Suprapubic skin (tissue), 4 donors: ENCODE measurements around the gene PPP1R2B. TPM values are rescaled to one million over a fixed set of nuclear protein-coding genes. Genes with fewer than 3 reads are reported as not detected.

ENCODE experiments used
- DNase-seq, 2 donors: peaks; one replicate each; pipeline ENCODE4 v3.0.0-alpha.2; 2019; ENCODE audit warnings: low spot score in 2 of 2
- H3K27ac ChIP-seq: fragments of 200-600 bp; sonication (generic); one replicate; pipeline ENCODE4 v1.5.1; 2019
- H3K27me3 ChIP-seq: fragments of 200-600 bp; sonication (generic); one replicate; pipeline ENCODE4 v1.5.1; 2019
- H3K36me3 ChIP-seq: fragments of 200-600 bp; sonication (generic); one replicate; pipeline ENCODE4 v1.5.1; 2019
- H3K4me1 ChIP-seq: fragments of 200-600 bp; sonication (generic); one replicate; pipeline ENCODE4 v1.5.1; 2019
- H3K4me3 ChIP-seq: fragments of 200-600 bp; sonication (generic); one replicate; pipeline ENCODE4 v1.5.1; 2019; ENCODE audit warnings: mild to moderate bottlenecking
- H3K9me3 ChIP-seq: fragments of 200-600 bp; sonication (generic); one replicate; pipeline ENCODE4 v1.5.1; 2019
- CTCF ChIP-seq, 2 donors: fragments of 200-600 bp in 1 of 2; fragments of 450-650 bp in 1 of 2; sonication (generic) in 1 of 2; IDR thresholded peaks; one replicate each; pipeline ENCODE4 v1.5.1; 2016 to 2019; ENCODE audit warnings: antibody characterized with exemption in 2 of 2, mild to moderate bottlenecking in 1 of 2, moderate library complexity in 1 of 2
- EP300 ChIP-seq: sonication (generic); formaldehyde crosslinking; IDR thresholded peaks from one replicate; pipeline ENCODE4 v1.6.1; 2017; ENCODE audit warnings: antibody characterized with exemption
- POLR2A ChIP-seq, 2 donors: fragments of 450-650 bp; IDR thresholded peaks; one replicate each; pipeline ENCODE4 v1.6.1; 2017; ENCODE audit warnings: antibody characterized with exemption in 2 of 2, mild to moderate bottlenecking in 2 of 2, moderate library complexity in 2 of 2
- POLR2AphosphoS5 ChIP-seq, 3 donors: sonication (generic); formaldehyde crosslinking; IDR thresholded peaks; one replicate each; pipeline ENCODE4 v1.6.1; 2017; ENCODE audit warnings: antibody characterized with exemption in 3 of 3
- WGBS: methylation state at CpG from one replicate; pipeline ENCODE4 v1.1.5; 2018; 5-methylcytosine and 5-hydroxymethylcytosine counted together
- total RNA-seq, 4 donors: library from RNA; depleted of rRNA; stranded (reverse); fragments of >200 nt; gene quantifications; one replicate each; pipeline ENCODE4 v1.1.0, GENCODE V29; 2016

Gene PPP1R2B
- total RNA-seq, 4 donors from 2014 or later: 0.38 TPM; not detected in 3

- WGBS: 57% methylated on average over 2 of the region's 2 CpGs
- H3K9me3 ChIP-seq: no peaks in the 10 kb centered on the region
Observed at GRCh38 chr5:156888520-156888919, 38.4 kb downstream of the PPP1R2B start.

GRCh38 chr5:156892223-156892622 lies 42.1 kb downstream of the PPP1R2B start:
- H3K4me1 ChIP-seq: no peaks in the 10 kb centered on the region
- no peak for DNase-seq
- 60% methylated on average over 1 of the region's 1 CpG for WGBS
- H3K27ac ChIP-seq: no peak overlapping the region
- TF ChIP-seq CTCF (IDR thresholded peaks at IDR 0.05): no peak
- no peak overlapping the region for H3K4me3 ChIP-seq
- H3K9me3 ChIP-seq: no peaks in the 10 kb centered on the region
- H3K36me3 ChIP-seq: no peaks in the 10 kb centered on the region
- H3K27me3 ChIP-seq: no peaks in the 10 kb centered on the region

More at GRCh38 chr5:156888520-156888919, 38.4 kb downstream of the PPP1R2B start:
- H3K4me3 ChIP-seq: no peak overlapping the region
- H3K4me1 ChIP-seq: no peaks in the 10 kb centered on the region
- H3K36me3 ChIP-seq: no peaks in the 10 kb centered on the region
- TF ChIP-seq POLR2AphosphoS5 (IDR thresholded peaks at IDR 0.05): no peak
- TF ChIP-seq POLR2A (IDR thresholded peaks at IDR 0.05): no peak
- no peak for TF ChIP-seq EP300
- TF ChIP-seq CTCF (IDR thresholded peaks at IDR 0.05): no peak
- DNase-seq: no peak
- H3K27ac ChIP-seq: no peak overlapping the region
- no peaks in the 10 kb centered on the region for H3K27me3 ChIP-seq

GRCh38 chr5:156892864-156893263 lies 42.8 kb downstream of the PPP1R2B start:
- no peaks in the 10 kb centered on the region for H3K9me3 ChIP-seq
- H3K36me3 ChIP-seq: no peaks in the 10 kb centered on the region
- TF ChIP-seq POLR2AphosphoS5 (IDR thresholded peaks at IDR 0.05) (no peak), EP300 (no peak), POLR2A (IDR thresholded peaks at IDR 0.05) (no peak), CTCF (IDR thresholded peaks at IDR 0.05) (no peak)
- H3K27ac ChIP-seq: no peak overlapping the region
- WGBS: 79% methylated on average over 4 of the region's 4 CpGs
- no peaks in the 10 kb centered on the region for H3K27me3 ChIP-seq
- DNase-seq: no peak
- H3K4me1 ChIP-seq: no peaks in the 10 kb centered on the region
- H3K4me3 ChIP-seq: no peak overlapping the region

- TF ChIP-seq CTCF (IDR thresholded peaks at IDR 0.05): no peak
- TF ChIP-seq POLR2A (IDR thresholded peaks at IDR 0.05): no peak
- no peak for TF ChIP-seq POLR2AphosphoS5 (IDR thresholded peaks at IDR 0.05)
- TF ChIP-seq EP300: no peak
- Histone ChIP-seq H3K27ac (no peak overlapping the region), H3K4me3 (no peak overlapping the region), H3K9me3 (no peaks in the 10 kb centered on the region), H3K36me3 (no peaks in the 10 kb centered on the region), H3K27me3 (no peaks in the 10 kb centered on the region), H3K4me1 (no peaks in the 10 kb centered on the region)
- no peak for DNase-seq
- 58% methylated on average over 1 of the region's 1 CpG for WGBS
Observed at GRCh38 chr5:156893517-156893916, 43.4 kb downstream of the PPP1R2B start.

- Histone ChIP-seq H3K4me1 (no peaks in the 10 kb centered on the region), H3K27me3 (no peaks in the 10 kb centered on the region), H3K4me3 (no peak overlapping the region), H3K36me3 (no peaks in the 10 kb centered on the region), H3K9me3 (no peaks in the 10 kb centered on the region), H3K27ac (no peak overlapping the region)
- TF ChIP-seq POLR2AphosphoS5 (IDR thresholded peaks at IDR 0.05): no peak
- TF ChIP-seq POLR2A (IDR thresholded peaks at IDR 0.05): no peak
- TF ChIP-seq CTCF (IDR thresholded peaks at IDR 0.05): no peak
- no peak for TF ChIP-seq EP300
- 76% methylated on average over 7 of the region's 7 CpGs for WGBS
- no peak for DNase-seq
Observed at GRCh38 chr5:156896546-156896945, 46.5 kb downstream of the PPP1R2B start.

Other genes starting within 250 kb of the PPP1R2B start
- gene TIMD4, start 112.9 kb downstream of the PPP1R2B start, total RNA-seq: under 1 TPM in 1 of 4 donors, not detected in 3; 0.76 TPM
- gene HAVCR1, start 208.8 kb downstream of the PPP1R2B start, total RNA-seq: not detected